LNCAP (cell line): ENCODE data around the gene NWD2.

ENCODE experiments used
- TF ChIP-seq, protein P1 (sequence below): fragments of 450-650 bp; IDR thresholded peaks from 2 replicates; pipeline ENCODE4 v1.5.1; 2017; ENCODE audit warnings: mild to moderate bottlenecking

NWD2 gene

DNA sequence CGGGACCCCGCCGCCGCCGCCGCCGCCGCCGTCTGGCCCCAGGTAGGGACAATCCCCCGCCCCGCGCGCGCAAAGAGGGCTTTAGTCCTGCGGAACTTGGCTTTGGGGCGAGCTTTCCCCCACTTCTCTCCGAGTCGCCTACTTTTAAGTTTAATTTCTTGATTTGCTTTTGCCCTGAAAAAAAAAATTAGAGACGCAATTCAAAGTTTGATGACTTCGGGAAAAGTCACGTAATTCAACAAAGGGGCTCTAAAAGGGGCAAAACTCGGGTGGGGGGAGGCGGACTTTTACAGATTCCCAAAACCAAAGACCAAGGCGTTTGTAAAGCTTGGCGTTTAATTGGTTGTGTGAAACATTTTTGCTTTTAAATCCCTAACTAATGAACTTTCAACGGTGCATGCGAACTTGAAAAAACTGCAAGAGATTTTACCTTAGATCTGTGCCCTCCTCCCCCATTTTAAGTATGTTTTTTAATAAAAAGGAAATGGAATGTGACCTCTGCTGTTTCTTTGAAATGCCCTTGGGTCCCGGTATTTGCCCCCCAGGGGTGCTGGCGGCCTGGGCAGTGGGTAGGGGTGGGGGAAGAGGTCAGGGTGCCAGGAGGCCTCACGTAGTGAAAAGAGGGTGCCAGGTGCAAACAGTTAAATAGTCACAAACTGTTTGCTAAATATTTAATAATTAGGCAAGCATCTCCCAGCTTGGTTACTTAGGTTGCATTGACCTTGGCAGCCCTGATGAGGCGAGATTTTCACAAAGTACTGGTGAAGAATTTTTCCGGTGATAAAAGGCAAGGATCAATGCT is 209.7 kb downstream of the NWD2 start:
- TF ChIP-seq, protein P1, sequence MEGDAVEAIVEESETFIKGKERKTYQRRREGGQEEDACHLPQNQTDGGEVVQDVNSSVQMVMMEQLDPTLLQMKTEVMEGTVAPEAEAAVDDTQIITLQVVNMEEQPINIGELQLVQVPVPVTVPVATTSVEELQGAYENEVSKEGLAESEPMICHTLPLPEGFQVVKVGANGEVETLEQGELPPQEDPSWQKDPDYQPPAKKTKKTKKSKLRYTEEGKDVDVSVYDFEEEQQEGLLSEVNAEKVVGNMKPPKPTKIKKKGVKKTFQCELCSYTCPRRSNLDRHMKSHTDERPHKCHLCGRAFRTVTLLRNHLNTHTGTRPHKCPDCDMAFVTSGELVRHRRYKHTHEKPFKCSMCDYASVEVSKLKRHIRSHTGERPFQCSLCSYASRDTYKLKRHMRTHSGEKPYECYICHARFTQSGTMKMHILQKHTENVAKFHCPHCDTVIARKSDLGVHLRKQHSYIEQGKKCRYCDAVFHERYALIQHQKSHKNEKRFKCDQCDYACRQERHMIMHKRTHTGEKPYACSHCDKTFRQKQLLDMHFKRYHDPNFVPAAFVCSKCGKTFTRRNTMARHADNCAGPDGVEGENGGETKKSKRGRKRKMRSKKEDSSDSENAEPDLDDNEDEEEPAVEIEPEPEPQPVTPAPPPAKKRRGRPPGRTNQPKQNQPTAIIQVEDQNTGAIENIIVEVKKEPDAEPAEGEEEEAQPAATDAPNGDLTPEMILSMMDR: no peak

DNA sequence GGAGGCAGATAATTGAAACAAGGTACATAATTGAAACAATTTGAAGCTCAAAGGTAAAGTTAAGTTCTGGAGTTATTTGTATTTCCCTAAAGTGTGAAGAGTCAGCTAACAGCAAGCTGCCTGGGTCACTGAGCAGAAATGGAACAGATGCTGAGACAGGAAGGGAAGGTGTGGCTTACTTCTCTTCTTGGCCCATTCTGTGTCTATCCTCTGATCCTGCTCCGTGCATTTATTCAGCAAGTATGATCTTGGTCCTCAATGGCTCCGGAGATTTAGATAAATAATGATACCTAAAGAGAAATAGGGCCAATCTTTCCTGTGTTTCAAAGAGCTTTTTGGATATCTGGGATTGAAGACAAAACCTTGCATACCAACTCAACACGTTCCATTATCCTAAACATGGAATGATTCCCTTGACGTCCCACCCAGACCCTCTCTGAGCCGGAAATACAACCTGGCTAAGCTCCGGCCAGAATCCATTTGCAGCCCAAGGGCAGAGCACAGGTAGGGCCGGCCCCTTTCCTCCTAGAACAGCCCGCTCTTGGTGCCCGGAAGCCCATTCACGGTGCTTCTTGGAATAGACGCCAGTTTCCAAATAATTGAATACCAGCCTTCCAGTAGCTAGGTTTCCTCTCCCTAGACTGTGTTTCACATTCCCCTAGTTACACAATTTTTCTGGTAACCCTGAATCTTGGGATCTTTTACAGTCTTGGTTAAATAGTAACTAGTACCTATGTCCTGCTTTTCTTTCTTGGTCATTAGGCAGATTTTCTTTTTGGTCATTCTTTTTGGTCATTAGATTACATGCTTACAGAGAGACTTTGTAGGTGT is 211.0 kb downstream of the NWD2 start:
- TF ChIP-seq, protein P1: no peak

DNA sequence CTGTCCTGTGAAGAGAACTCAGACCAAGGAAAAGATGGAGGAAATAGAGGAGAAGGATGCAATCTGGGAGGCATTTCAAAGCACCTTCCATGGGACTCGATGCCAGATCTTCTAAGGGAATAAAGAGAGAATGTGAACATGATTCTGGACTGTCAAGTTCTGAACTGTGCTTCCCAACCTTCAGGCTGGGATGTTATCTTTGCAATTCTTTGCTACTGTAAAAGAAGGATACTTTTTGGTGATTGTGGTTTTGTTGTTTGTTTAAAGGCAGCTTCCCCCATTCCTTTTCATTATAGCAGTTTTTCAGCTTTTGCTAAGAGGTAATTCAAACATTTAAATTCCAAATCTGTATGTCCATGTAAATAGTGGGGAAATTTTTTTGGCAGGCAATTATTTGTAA is 217.3 kb downstream of the NWD2 start:
- TF ChIP-seq, protein P1: no peak

DNA sequence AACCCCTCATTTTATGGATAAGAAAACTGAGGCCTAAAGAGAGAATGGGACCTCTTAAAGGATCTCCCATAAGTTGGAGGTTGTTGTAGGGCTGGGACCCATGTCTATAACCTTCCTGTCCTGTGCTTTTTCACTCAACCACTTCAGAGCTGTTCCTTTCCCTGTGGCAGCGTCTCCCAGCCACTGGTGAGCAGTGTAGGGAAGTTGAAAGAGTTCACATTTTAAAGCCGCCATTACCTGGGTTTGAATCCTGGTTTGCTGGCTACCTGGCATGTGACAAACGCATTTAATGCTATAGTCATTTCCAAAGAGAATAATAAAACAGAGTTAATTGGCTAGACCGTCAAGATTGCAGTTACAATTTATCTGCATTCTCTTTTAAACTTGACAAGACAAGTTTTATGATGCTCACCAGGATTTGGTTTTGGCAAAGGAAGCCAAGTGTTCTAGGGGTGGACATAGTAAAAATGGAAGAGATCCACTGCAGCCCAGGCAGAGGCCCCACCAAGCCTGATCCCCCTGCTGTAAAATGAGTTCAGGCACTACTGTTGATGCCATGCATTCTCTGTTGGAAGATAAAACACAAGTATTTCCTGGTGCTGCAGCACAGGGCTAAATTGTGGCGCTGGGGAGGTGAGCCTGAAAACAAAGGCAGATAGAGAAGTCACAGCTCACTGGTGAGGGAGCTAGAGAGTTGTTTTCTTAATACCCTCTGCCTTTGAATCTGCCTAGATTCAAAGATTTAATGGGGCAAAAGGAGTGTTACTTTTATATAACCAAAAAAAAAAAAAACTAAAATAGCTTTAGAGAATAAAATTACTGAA is 218.7 kb downstream of the NWD2 start:
- TF ChIP-seq, protein P1: no peak

DNA sequence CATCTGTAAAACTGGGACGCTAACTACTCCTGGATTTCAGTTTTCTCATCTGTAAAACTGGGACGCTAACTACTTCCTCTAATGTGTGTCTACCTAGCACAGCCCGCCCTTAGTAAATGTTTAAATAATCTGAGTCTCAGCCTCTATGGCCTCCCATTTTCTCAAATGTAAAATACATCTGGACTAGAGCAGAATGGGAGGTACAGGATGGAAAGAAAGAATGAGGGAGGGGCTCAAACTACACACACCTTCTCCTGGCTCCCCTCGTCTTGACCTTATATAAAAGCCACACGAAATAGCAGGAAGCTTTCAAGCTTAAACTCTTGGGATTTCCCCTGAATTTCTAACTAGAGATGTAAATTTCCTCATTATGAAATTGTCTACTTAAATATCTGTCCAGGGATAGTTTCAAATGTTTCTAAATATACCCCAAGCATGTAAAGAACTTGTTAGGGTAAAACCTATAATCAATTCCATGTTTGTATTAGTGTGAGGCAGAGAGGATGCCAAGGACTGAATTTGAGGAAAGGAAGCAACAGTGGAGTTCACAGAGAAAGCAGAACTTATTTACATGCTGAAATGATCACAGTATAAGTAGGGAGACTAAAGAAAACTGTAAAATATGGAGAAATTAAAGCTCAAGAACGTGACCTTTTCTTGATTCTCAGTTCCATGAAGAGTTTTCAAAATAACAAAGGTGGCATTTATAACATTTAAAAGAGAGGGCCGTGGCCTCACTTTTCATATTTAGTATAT is 220.0 kb downstream of the NWD2 start:
- TF ChIP-seq, protein P1: no peak

DNA sequence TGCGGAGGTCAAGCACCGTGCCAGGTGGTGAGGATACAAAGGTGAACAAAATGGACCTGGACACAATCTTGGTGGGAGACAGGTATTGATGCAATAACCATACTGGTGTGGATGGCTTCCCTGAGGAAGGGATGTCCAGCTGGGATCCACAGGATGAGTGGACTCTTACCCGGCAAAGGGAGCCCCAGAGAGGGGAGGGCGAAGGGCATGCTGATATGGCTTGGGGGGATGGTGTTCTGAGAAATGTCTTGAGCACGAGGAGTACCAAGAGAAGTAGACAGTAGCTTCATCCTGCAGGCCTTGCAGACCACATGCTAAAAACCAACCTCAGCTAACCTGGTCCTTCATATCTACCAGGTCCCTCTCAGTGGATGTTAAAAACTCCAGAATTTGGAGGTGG is 220.8 kb downstream of the NWD2 start:
- TF ChIP-seq, protein P1: no peak

DNA sequence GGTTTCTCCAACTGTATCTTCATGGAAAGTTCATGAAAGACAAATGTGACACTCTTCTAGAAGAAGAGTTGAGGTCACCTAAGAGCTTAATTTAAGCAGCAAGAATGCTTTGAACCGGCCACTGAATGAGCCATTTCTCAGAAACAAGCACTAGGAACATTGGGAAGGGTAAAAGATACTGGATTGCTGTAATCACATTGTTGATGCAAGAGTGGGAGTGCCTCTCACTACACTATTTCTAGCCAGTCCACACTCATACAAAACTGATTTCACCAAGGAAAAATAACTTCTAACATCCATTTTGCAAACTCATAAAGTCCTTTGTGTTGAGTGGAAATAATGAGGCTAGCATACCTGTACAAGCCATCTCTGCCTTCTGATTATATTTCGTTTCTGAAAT is 221.3 kb downstream of the NWD2 start:
- TF ChIP-seq, protein P1: no peak
